LNCAP (cell line): Measurements from ENCODE around the gene CRIP1.

ENCODE experiments used
- TF ChIP-seq, protein P1 (sequence below): fragments of 450-650 bp; IDR thresholded peaks from 2 replicates; pipeline ENCODE4 v1.5.1; 2017; ENCODE audit warnings: mild to moderate bottlenecking

Gene CRIP1

DNA sequence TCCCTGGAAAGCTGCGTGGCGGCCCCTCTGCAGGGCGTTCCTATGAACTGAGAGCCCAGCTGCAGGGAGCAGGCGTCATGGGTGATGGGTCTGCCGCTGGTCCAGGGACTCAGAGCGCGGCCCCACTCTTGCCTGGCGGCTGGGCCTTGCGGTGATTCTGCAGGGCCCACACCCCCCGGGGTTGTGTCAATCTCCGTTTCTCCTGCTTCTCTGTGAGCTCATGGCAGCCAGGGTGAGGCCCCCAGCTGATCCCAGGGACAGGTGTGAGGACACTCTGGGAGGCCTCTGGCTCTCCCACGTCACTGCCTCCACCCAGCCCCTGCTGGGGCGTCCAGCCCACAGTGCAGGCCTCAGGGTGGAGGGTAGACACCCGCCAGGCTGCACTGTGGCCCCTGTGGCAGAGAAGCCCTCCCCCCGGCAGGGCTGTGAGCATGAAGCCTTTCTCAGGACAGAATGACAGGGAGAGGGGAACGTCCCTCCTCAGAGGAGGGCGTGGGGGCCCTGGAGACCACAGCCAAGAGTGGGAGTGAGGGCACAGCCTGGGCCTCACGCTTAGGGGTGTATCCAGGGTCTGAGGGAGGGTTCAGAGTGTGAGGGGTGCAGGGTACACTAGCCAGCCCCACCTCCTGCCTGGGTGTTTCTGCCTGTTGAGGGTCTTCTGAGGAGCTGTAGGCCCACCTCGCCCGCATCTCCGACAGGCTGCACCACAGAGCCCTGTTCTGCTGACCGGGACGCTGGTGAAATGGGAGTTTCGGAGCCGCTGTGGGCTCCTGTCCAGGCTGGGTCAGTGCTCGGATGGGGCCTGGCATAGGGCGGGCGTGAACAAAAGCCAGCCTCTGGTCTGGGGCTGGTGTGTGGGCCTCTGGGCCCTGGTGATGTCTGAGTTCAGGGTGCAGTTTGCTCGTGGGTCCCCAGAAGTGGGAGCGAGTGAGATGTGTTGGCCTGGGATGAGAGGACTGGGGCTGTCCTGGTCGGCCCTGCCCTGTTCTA lies 38.7 kb upstream of the CRIP1 start:
- TF ChIP-seq, protein P1, sequence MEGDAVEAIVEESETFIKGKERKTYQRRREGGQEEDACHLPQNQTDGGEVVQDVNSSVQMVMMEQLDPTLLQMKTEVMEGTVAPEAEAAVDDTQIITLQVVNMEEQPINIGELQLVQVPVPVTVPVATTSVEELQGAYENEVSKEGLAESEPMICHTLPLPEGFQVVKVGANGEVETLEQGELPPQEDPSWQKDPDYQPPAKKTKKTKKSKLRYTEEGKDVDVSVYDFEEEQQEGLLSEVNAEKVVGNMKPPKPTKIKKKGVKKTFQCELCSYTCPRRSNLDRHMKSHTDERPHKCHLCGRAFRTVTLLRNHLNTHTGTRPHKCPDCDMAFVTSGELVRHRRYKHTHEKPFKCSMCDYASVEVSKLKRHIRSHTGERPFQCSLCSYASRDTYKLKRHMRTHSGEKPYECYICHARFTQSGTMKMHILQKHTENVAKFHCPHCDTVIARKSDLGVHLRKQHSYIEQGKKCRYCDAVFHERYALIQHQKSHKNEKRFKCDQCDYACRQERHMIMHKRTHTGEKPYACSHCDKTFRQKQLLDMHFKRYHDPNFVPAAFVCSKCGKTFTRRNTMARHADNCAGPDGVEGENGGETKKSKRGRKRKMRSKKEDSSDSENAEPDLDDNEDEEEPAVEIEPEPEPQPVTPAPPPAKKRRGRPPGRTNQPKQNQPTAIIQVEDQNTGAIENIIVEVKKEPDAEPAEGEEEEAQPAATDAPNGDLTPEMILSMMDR, result no peak

DNA sequence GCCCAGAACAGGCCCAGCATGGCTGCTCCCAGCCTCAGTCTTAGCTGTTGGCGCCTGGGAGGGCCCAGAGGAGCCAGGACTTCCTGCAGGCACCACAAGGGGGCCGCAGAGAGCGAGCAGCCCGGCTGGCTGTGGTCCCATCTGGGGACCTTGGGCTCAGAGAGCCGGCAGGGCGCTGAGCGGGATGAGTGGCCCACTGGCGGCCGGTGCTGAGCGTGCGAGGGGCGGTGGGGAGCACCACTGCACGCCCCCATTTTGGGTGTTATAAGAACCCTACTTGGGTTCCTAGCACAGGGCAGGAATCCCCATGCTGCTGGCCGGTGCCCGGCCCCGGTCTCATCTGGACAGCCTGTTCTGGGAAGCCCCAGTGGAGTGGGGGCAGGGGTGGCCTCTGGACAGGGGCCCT lies 38.0 kb upstream of the CRIP1 start:
- TF ChIP-seq, protein P1, result peak; percentile 78

GRCh38 chr14:105449276-105450122 lies 37.2 kb upstream of the CRIP1 start:
- TF ChIP-seq, protein P1, result no peak

DNA sequence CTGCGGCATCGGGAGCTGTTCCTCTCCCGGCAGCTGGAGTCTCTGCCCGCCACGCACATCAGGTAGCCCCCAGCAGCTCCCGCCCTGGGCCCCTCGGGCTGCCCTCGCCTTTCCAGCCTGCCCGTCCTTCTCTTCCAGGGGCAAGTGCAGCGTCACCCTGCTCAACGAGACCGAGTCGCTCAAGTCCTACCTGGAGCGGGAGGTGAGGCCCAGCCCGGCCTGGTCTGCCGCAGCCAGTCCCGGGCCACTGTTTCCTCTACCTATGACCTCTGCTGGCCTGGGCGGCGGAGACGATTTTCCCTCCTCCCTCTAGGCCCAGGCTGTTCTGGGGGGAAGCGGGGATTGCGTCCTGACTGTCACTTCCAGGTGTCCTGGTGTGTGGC lies 36.6 kb upstream of the CRIP1 start:
- TF ChIP-seq, protein P1, result no peak

- TF ChIP-seq, protein P1, result no peak
Observed at GRCh38 chr14:105450864-105451720, 35.6 kb upstream of the CRIP1 start.

DNA sequence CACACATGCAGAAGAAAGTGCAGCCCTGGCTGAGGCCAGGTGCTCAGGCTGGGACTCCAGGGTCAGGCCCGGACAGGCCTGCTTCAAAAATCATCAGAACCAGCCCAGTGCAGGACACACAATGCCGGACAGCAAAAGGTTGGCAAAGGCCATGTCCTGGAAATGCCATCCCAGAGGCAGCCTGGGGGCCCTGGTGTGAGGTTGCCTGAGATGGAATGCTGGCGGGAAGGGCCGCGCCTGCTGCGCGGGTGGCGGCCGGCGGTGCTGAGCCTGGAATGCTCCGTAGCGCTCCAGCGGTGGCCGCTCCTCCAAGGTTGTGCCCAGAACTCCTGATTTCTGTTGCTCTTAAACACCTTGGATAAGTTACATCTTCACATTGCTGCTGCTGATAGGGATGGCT lies 33.7 kb upstream of the CRIP1 start:
- TF ChIP-seq, protein P1, result no peak

DNA sequence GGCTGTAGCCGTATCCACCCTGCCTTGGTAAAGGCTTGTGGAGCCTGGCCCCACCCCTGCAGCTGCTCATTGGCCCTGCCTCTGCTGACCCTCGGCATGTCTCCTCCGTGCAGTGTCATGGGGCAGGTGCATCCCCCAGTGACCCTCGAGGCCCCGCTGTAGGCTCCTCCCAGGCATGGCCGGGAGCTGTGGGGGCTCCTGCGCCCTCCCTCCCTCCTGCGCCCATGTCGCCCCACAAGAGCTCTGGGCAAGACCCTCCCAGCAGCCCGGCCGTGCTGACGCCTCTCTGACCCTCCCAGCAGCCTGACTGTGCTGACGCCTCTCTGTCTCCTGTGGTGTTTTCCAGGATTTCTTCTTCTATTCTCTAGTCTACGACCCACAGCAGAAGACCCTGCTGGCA lies 32.8 kb upstream of the CRIP1 start:
- TF ChIP-seq, protein P1, result no peak
